Measurements from ENCODE around the gene TP53RK. TPM values are rescaled to one million over a fixed set of nuclear protein-coding genes. Genes with fewer than 3 reads are reported as not detected.

Gene TP53RK
- total and polyA plus RNA-seq, 2 donors from 2014 or later, result 9.3 to 11.0 TPM

- H3K27ac ChIP-seq (ENCODE audit: low read depth in 2 of 2, low read length in 2 of 2), result no peak overlapping the region
- H3K27me3 ChIP-seq (ENCODE audit: control insufficient read depth, insufficient read depth, low read length), result no peaks in the 10 kb centered on the region
- H3K9me3 ChIP-seq (ENCODE audit: control insufficient read depth in 2 of 3, insufficient read depth in 1 of 3, low read length in 3 of 3), result peaks cover 0 to 5% (median 3%) of the 10 kb centered on the region in 3 donors
- H3K36me3 ChIP-seq (ENCODE audit: control insufficient read depth in 2 of 3, insufficient read depth in 3 of 3, low read length in 3 of 3), result peaks cover 0 to 4% (median 0%) of the 10 kb centered on the region in 3 donors
- TF ChIP-seq CTCF (IDR thresholded peaks at IDR 0.05; ENCODE audit: borderline replicate concordance, extremely low read depth, insufficient read depth), result no peak
- FAIRE-seq (no peak), DNase-seq (no peak)
- no peak overlapping the region for H3K9ac ChIP-seq (ENCODE audit: low read length in 3 of 3)
- no peak overlapping the region for H3K4me3 ChIP-seq (ENCODE audit: low read length in 3 of 3)
- intact Hi-C loops (cut with DNase I), result no loop called here
- no peaks in the 10 kb centered on the region for H3K4me1 ChIP-seq (ENCODE audit: control insufficient read depth in 2 of 3, insufficient read depth in 2 of 3, low read depth in 1 of 3, low read length in 3 of 3)
Measured at GRCh38 chr20:46720019-46720418, 30.8 kb upstream of the TP53RK start.

- Histone ChIP-seq H3K9ac (ENCODE audit: low read length in 3 of 3) (no peak overlapping the region), H3K9me3 (ENCODE audit: control insufficient read depth in 2 of 3, insufficient read depth in 1 of 3, low read length in 3 of 3) (peaks cover 0 to 5% (median 3%) of the 10 kb centered on the region in 3 donors), H3K36me3 (ENCODE audit: control insufficient read depth in 2 of 3, insufficient read depth in 3 of 3, low read length in 3 of 3) (peaks cover 0 to 4% (median 0%) of the 10 kb centered on the region in 3 donors), H3K4me3 (ENCODE audit: low read length in 3 of 3) (no peak overlapping the region), H3K4me1 (ENCODE audit: control insufficient read depth in 2 of 3, insufficient read depth in 2 of 3, low read depth in 1 of 3, low read length in 3 of 3) (peaks cover 0 to 2% (median 0%) of the 10 kb centered on the region in 3 donors), H3K27ac (ENCODE audit: low read depth in 2 of 2, low read length in 2 of 2) (no peak overlapping the region), H3K27me3 (ENCODE audit: control insufficient read depth, insufficient read depth, low read length) (no peaks in the 10 kb centered on the region)
- intact Hi-C loops (cut with DNase I), result no loop called here
- no peak for DNase-seq
- TF ChIP-seq CTCF (IDR thresholded peaks at IDR 0.05; ENCODE audit: borderline replicate concordance, extremely low read depth, insufficient read depth), result no peak
- no peak for FAIRE-seq
Measured at GRCh38 chr20:46717818-46718541, 28.7 kb upstream of the TP53RK start.

- Histone ChIP-seq H3K9me3 (ENCODE audit: control insufficient read depth in 2 of 3, insufficient read depth in 1 of 3, low read length in 3 of 3) (peaks cover 0 to 3% (median 0%) of the 10 kb centered on the region in 3 donors), H3K4me1 (ENCODE audit: control insufficient read depth in 2 of 3, insufficient read depth in 2 of 3, low read depth in 1 of 3, low read length in 3 of 3) (peaks cover 0 to 2% (median 0%) of the 10 kb centered on the region in 3 donors), H3K27ac (ENCODE audit: low read depth in 2 of 2, low read length in 2 of 2) (no peak overlapping the region), H3K4me3 (ENCODE audit: low read length in 3 of 3) (no peak overlapping the region), H3K36me3 (ENCODE audit: control insufficient read depth in 2 of 3, insufficient read depth in 3 of 3, low read length in 3 of 3) (peaks cover 0 to 4% (median 0%) of the 10 kb centered on the region in 3 donors), H3K9ac (ENCODE audit: low read length in 3 of 3) (no peak overlapping the region), H3K27me3 (ENCODE audit: control insufficient read depth, insufficient read depth, low read length) (no peaks in the 10 kb centered on the region)
- FAIRE-seq (no peak), DNase-seq (peak in 2 of 5 donors; percentile 19 to 51)
- TF ChIP-seq CTCF (IDR thresholded peaks at IDR 0.05; ENCODE audit: borderline replicate concordance, extremely low read depth, insufficient read depth), result no peak
- intact Hi-C loops (cut with DNase I), result no loop called here
Measured at GRCh38 chr20:46715292-46715756, 26.1 kb upstream of the TP53RK start.
